OCI-LY7 (cell line): ENCODE results near the gene ZNF512.

Experiments used
- EZH2phosphoT487 ChIP-seq: fragments of 200-600 bp; sonication (generic); IDR thresholded peaks from 2 replicates; pipeline ENCODE4 v1.6.1; 2018; ENCODE audit warnings: low read depth, borderline replicate concordance, mild to moderate bottlenecking, mixed run types, antibody characterized with exemption, low read length, moderate library complexity, mixed read lengths
- TF ChIP-seq, protein P1 (sequence below): fragments of 200-600 bp; sonication (generic); conservative IDR thresholded peaks from 2 replicates; pipeline ENCODE4 v1.5.1; 2014; ENCODE audit warnings: mild to moderate bottlenecking, antibody characterized with exemption, low read length, moderate library complexity, mixed read lengths

DNA sequence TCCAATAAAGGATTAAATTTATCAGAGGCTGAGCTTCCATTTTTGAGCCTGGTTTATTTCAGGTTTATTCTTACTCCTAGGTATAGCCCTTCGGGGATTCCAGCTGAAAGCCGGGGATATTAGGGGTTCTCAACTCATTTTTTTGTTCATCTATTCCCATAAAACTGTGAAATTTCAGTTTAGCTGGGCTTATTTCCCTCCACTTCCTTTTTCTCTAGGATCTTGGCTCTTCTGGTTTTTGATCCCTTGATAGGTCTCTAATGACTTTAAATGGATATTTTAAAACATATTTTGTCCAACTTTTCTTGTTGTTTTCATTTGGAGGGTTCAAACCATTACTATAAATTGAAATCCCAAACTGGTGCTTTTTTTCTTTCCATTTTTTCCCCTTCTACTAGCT, 23.6 kb upstream of the ZNF512 start:
- no peak for TF ChIP-seq EZH2phosphoT487
- TF ChIP-seq, protein P1, sequence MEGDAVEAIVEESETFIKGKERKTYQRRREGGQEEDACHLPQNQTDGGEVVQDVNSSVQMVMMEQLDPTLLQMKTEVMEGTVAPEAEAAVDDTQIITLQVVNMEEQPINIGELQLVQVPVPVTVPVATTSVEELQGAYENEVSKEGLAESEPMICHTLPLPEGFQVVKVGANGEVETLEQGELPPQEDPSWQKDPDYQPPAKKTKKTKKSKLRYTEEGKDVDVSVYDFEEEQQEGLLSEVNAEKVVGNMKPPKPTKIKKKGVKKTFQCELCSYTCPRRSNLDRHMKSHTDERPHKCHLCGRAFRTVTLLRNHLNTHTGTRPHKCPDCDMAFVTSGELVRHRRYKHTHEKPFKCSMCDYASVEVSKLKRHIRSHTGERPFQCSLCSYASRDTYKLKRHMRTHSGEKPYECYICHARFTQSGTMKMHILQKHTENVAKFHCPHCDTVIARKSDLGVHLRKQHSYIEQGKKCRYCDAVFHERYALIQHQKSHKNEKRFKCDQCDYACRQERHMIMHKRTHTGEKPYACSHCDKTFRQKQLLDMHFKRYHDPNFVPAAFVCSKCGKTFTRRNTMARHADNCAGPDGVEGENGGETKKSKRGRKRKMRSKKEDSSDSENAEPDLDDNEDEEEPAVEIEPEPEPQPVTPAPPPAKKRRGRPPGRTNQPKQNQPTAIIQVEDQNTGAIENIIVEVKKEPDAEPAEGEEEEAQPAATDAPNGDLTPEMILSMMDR, result no peak
